Measurements from ENCODE around the gene MOCOS.
"Not testable (repeated sequence)": the region's sequence is repeated elsewhere in the genome, so short reads cannot be mapped to it uniquely, and the experiment has no call there.

Gene MOCOS, protein sequence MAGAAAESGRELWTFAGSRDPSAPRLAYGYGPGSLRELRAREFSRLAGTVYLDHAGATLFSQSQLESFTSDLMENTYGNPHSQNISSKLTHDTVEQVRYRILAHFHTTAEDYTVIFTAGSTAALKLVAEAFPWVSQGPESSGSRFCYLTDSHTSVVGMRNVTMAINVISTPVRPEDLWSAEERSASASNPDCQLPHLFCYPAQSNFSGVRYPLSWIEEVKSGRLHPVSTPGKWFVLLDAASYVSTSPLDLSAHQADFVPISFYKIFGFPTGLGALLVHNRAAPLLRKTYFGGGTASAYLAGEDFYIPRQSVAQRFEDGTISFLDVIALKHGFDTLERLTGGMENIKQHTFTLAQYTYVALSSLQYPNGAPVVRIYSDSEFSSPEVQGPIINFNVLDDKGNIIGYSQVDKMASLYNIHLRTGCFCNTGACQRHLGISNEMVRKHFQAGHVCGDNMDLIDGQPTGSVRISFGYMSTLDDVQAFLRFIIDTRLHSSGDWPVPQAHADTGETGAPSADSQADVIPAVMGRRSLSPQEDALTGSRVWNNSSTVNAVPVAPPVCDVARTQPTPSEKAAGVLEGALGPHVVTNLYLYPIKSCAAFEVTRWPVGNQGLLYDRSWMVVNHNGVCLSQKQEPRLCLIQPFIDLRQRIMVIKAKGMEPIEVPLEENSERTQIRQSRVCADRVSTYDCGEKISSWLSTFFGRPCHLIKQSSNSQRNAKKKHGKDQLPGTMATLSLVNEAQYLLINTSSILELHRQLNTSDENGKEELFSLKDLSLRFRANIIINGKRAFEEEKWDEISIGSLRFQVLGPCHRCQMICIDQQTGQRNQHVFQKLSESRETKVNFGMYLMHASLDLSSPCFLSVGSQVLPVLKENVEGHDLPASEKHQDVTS
- long read RNA-seq, donor 1: 0 reads
- long read RNA-seq, donor 2: 0 reads
- long read RNA-seq, donor 3, full-length matches to known transcripts: 1 of 1 reads
- long read RNA-seq, donor 3, partial matches to known transcripts: 0 of 1 reads
- long read RNA-seq, donor 3, other reads (novel, unspliced or antisense): 0 of 1 reads
- long read RNA-seq, donor 4: 0 reads
- long read RNA-seq, donor 5, full-length matches to known transcripts: 1 of 1 reads
- long read RNA-seq, donor 5, partial matches to known transcripts: 0 of 1 reads
- long read RNA-seq, donor 5, other reads (novel, unspliced or antisense): 0 of 1 reads
- long read RNA-seq, donor 6: 0 reads
- long read RNA-seq, donor 7: 0 reads
- long read RNA-seq, donor 8: 0 reads

DNA sequence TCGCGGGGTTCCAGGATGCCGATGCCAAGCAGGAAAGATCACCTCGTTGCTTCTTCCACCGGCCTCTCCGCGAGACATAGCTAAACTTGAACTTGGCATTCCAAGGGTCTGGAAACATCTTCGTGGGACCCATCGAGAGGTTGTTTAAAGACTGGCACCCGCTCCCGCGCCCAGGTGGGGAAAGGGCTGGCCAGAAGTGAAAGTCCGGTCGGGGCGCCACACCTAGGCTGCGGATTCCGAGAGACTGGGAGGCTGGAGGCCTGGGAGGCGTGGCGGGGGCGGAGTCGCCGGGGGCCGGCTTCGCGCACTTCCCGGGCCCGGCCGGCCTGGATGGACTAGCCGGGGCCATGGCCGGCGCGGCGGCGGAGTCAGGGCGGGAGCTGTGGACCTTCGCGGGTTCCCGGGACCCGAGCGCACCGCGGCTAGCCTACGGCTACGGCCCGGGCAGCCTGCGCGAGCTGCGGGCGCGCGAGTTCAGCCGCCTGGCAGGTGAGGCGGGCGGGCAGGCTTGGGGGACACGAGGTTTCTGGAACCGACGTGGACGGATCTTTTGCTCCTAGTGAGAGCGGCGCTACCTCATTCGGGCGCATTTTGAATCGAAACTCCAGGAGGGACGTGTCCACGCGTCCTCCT, at the start of gene MOCOS:
Gene MOCOS (plus strand): TSS at position 305 of the 633 bp plus-strand sequence. CDS start 43 bp downstream, at position 348.
- DNase-seq: peak; percentile 85

DNA sequence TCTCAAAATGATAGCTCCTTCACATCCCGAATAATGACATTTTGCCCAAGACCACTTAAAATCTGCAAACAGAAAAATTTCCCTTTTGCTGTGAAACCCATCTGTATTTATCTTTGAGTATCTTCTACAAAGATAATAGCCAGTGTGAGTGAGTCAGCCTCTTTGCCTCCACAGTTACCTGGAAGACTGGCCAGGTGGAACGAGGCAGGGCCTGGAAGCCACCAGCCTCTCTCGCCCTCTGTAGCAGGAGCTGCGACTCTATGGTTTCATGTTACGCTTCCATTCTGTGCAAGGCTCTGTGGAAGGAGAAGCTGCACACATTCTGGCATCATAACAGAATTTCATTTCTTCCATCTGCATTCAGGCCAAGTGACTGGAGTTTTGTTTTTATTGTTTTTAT, 48.1 kb upstream of the MOCOS start:
- no peak for DNase-seq

DNA sequence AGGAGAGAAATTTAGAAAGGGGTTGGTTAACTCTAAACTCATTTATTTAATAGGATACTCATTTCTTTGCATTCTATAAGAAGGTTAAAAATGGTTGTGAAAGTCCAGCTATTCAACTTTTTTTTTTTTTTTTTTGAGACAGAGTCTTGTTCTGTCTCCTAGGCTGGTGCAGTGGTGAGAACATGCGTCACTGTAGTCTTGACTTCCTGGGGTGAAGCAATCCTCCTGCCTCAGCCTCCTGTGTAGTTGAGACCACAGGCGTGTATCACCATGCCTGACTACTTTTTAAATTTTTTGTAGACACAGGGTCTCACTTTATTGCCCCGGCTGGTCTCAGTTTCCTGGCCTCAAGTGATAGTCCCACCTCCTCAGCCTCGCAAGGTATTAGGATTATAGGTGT, 45.7 kb upstream of the MOCOS start:
- DNase-seq: no peak

DNA sequence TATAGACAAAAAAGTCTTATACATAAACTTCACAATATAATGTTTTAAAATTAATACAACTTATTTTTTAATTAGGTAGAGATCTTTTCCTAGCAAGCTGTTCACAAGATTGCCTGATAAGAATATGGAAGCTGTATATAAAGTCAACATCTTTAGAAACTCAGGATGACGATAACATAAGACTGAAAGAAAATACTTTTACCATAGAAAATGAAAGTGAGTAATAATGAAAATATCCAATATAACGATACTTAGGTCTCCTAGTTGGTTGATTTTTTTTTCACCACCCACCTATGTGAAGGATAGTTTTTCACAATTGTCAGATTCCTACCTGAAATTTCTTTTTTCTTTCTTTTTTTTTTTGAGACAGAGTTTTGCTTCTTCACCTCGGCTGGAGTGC, 44.5 kb upstream of the MOCOS start:
- DNase-seq: no peak

DNA sequence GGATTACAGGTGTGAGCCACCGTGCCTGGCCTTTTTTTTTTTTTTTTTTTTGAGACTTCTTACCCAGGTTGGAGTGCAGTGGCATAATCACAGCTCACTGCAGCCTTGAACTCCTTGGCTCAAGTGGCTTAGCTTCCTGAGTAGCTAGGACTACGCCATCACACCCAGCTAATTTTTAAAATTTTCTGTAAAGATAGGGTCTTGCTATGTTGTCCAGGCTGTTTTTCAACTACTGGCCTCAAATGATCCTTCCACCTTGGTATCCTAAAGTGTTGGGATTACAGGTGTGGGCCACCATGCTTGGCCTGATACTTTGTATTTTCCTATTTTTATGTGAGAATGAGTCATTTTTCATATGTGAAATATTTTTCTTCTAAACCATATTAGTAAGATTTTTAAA, 43.9 kb upstream of the MOCOS start:
- DNase-seq: no peak

DNA sequence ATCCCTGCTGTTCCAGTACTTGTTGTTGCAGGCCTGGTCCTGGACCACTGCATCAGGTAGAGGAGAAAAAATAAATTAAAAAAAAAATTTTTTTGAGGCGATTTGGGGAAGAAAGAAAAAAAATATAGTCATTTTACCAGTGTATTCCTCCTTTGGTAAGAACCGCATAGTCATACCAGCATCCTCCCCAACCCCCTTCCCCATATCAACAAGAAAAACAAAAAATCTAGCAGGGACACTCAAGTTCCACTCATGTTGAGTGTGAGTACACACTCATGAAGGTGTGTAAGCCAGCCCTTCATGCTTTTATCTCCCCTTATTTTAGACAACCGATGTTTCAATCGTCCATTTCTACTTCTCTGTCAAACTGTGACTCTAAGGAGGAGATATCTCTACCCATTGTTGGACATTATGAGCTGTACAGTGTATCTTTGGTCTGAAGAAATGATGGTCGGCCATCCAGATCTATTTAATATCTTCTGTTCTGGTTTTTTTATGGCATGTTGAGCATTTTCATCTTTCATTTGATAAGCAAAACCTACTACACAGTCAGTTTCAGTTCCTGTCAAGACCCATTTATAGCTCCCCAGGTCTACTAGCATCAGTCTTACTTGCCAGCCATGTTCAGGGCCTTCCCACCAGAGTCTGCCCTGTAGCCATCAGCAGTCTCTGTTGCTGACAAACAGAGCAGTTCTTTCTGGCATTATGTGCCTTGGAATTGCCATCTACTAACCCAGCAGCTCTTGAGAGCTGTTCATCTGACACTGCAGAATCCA, 37.6 kb upstream of the MOCOS start:
- DNase-seq: no peak

DNA sequence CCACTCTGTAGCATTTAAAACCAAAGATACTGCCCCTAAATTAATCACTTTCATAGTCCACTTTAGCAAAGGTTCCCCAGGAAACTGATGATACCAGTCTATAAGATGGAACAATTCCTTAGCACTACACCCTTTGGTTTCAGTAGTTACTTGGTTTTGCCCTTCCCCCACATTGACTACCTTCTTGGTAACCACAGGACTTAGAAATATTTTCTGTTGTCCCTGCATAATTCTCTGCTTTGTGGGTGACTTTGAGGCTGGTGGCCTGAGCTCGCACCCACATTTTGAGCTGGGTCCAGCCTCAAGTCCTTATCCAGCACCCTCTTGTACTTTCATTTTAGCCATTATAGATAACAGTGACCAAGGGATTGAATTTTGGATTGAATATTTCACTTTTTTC, 34.5 kb upstream of the MOCOS start:
- DNase-seq: no peak

DNA sequence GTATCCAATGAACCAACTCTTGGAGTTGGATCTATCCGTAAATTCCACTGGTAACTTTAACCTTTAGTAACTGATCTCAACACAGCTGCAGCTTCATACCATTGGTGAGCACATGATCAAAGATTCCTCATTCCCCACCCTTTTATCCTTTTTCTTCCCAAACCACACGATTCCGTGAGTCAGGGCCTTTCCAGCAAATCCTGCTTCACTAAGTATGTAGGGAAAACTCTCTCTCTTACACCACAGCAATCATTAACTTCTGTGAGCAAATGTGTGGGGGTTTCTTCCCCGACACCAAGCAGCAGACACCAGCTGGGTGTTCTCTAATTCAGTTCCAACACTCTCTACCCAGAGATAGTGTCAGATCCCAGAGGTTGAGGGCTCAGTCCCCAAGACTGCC, 34.1 kb upstream of the MOCOS start:
- no peak for DNase-seq

DNA sequence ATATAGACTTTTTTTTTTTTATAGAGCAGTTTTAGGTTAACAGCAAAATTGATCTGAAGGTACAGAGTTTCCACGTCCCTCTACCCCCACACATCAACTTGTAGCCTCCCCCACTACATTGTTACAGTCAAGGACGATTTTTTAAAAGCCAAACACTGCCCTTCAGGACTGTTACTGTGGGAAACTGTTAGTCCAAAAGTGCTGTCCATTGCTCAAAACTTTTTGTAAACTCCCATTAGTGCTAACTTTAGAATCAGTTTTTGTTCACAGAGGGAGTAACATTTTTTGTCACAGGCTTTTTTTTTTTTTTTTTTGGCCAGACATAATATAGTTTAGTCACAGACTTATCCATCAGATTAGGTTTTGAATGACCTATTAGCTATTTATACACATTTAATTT, 33.5 kb upstream of the MOCOS start:
- DNase-seq: no peak

DNA sequence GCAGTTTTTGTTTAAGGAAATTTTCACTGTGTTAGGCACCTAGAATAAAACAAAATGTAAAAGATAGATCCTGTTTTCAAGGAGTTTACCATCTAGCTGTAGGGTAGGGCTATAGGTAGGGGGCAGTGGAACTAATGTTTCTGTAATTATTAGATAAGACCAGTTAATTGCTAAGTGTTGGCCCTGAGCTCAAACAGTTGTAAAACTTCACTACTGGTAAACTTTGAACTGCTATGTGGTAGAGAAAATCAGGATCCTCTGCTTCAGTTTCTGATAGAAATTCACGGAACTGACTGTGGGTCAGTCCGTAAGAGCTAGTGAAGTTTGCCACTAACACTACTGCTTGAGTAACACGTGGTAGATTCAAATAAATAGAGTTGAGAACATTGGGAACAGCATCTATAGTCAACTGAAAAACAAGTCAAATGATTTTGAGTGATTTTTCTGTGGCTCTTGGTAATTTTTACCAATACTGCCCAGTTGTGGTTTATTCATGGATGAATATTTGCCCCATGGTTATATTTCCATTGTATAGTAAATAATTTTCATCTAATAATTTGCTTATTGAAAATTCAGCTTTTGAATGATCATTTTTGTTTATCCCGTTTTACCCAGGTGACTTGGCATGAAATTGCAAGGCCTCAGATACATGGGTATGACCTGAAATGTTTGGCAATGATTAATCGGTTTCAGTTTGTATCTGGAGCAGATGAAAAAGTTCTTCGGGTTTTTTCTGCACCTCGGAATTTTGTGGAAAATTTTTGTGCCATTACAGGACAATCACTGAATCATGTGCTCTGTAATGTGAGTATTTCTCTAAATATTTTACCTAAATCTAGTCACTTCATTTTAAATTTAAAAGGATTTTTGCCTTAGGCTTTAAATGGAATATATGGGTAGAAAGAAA, 31.2 kb upstream of the MOCOS start:
- DNase-seq: no peak

DNA sequence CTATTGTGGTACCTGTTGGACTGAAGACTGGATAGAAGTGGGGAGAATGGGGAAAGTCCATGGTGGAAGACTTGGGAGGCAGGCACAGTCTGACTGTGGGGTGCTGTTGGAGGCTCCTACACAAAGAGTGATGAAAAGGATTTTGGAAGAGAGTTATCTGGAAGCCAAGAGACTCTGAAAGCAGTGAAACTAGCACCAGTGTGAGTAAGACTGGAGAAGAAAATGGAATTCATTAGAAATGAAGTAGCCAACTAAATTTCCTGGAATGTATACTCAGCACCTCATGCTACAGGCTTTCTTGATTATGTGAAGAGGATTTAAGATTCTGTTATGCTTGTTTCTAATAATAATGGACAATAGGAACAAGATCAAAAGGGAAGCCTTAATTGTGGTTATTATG, 29.9 kb upstream of the MOCOS start:
- DNase-seq: no peak

DNA sequence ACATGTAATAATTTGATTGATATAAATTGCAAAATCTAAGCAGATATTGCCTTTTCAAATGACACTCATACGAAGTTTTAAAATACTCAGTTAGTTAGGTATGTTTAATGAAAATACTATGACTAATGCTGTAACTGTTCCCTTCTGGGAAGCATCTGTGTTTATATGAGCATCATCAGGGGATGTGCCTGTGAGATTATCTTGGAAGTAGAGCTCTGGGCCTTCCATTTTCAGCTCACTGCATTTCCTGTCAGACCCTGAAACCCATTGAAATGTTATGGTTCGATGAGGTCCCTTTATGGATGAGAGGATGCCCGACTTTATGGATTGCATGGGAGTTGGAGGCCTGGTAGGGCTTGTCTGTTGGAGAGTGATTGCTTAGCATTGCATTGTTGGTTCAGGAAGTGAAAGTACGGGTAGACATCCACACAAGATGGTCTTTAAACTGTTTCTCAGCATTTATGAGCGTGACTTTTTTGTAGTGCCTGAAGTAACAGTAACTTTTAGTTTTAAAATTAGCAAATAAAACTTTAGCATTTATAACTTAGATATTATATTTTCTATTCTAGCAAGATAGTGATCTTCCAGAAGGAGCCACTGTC, 28.9 kb upstream of the MOCOS start:
- DNase-seq: no peak

DNA sequence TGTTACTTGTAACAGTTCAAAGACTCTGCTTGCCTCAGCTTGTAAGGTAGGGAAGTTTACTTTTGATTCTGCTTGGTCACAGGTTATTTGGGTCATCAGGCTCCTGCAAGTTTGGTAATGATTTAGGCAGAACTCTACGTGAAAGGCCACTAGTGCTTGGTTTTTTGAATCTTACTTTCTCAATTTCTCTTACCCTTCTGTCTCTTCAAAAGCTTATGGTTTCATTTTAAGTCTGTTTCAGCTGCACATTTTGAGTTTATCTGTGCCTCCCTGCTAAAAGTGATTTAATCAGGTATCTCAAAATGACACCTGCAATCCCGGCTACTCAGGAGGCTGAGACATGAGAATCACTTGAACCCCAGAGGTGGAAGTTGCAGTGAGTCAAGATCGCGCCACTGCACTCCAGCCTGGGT, 26.3 kb upstream of the MOCOS start:
- no peak for DNase-seq

DNA sequence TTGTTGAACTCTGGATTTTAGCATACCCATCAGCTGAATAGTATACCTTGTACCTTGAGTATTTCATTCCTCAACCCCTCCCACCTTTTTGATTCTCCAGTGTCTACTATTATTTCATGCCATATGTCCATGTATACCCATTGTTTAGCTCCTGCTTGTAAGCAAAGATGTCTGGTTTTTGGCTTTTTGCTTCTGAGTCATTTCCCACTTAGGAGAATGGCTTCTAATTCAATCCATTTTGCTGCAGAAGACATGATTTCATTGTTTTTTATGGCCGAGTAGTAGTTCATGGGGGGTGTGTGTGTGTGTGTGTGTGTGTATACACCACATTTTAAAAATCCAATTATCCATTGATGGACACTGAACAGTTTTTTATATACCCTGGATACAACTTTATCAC, 24.3 kb upstream of the MOCOS start:
- no peak for DNase-seq

DNA sequence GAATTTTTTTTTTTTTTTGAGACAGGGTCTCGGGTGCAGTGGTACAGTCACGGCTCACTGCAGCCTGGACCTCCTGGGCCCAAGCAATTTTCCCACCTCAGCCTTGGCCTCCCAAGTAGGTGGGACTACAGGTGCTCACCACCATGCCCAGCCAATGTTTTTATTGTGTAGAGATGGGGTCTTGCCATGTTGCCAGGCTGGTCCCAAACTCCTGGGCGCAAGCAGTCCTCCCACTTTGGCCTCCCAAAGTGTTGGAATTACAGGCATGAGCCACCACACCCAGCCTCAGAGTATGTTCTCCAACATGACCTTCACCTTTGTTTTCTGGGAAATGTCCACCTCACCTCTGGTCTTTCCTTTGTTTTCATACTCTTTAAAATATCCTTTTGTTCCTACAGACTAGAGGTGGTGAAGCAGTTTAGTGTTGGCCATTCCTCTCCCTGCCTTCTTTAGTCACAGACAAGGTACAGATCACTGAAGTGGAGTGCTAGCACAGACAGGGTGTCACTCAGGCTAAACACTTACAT, 19.5 kb upstream of the MOCOS start:
- DNase-seq: no peak

DNA sequence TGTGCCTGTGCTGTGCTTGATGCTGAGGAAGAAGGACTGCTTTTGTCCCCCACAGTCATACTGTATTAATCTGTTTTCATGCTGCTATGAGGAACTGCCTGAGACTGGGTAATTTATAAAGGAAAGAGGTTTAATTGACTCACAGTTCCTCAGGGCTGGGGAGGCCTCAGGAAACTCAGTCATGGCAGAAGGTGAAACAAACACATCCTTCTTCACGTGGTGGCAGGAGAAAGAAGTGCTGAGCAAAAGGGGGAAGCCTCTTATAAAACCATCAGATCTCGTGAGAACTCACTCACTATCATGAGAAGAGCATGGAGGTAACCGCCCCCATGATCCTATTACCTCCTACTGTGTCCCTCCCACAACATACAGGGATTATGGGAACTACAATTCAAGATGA, 19.0 kb upstream of the MOCOS start:
- DNase-seq: not testable (repeated sequence)

DNA sequence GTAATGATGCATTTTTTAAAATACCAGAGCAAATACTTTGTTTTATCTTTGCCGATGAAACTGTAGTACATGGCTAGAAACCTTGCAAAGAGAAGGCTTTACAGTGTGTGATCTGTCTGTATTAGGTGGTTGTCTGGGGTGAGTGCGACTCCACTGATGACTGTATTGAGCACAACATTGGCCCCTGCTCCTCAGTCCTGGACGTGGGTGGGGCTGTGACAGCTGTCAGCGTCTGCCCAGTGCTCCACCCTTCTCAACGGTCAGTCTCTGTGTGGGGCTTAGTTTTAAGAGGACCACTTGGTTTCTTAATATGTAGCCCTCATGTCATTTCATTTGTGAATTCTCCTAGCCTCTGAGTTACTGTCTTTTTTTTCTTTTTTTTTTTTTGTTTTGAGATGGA, 17.4 kb upstream of the MOCOS start:
- no peak for DNase-seq

DNA sequence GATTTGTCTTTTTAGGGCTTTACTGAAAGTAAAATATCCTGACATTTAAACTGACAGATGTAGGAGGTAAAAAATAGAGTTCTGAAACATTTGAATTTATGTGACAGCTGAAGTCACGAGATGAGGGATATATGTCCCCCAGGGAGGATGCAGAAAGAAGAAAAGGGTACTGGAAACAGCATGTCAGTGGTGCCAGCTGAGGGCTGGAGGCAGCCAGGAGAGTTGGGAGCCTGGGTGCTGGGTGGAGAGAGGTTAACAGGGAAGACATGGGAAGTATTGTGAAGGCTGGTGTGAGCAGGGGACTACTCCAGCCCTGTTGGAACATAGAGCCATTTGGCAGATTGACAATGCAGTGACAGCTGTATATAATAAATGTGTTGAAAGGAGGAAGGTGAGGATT, 11.8 kb upstream of the MOCOS start:
- DNase-seq: no peak

DNA sequence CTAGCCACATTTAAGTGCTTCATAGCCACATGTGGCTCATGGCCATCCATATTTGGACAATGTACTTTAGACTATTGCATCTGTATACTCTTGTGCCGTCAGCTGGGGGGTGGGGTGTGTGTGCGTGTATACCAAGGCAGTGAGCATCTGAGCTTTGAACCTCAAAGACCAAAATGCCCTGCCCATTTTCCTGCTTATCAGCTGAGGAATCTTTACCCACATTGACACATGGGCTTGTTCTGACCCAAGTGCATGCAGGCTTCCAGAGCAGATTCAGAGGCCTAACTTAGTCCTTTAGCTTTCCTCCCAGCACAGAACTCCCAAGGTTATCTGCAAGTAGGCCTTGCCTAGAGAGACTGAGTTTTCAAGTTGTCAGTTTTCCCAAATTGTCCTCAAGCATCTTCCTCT, 11.1 kb upstream of the MOCOS start:
- no peak for DNase-seq

DNA sequence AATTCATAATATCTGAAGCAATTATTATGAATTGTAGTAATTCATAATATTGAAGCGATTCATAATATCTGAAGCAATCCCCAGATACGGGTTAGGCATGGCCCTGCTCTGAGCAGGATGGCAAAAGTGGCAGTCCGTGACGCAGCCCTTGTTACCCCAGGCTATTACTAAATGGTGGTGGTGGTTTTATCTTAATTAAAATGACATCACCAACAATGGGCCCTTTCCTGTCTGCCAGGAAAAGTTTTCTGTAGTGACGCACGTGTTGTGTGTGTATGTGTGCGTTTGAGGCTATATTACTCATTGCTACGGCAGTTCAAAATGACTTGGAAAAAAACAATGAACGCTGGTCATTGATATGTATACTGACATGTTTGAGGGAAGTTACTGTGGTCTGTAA, 10.6 kb upstream of the MOCOS start:
- no peak for DNase-seq
